Esophagus squamous epithelium (tissue), 5 donors: Measurements from ENCODE around the gene PRRT2. TPM values are rescaled to one million over a fixed set of nuclear protein-coding genes. Genes with fewer than 3 reads are reported as not detected.
"Not testable (repeated sequence)": the region's sequence is repeated elsewhere in the genome, so short reads cannot be mapped to it uniquely, and the experiment has no call there.

ENCODE experiments used
- DNase-seq: peaks from one replicate; lab custom pipeline; 2025; lab: John Stamatoyannopoulos, UW
- H3K27ac ChIP-seq, 4 donors: fragments of 200-600 bp; sonication (generic); one replicate each; pipeline ENCODE4 v1.5.1; 2016 to 2019; ENCODE audit warnings: mild to moderate bottlenecking in 1 of 4
- H3K27me3 ChIP-seq, 4 donors: fragments of 200-600 bp; sonication (generic); 1 replicate in 3 of 4; 2 replicates in 1 of 4; pipeline versions ENCODE4 v1.5.1 to v1.6.0; 2017 to 2021; ENCODE audit warnings: antibody characterized with exemption in 1 of 4
- H3K36me3 ChIP-seq, 3 donors: fragments of 200-600 bp; sonication (generic); one replicate each; pipeline ENCODE4 v1.5.1; 2016 to 2019
- H3K4me1 ChIP-seq, 3 donors: fragments of 200-600 bp; sonication (generic); one replicate each; pipeline ENCODE4 v1.5.1; 2017 to 2019
- H3K4me3 ChIP-seq, 4 donors: fragments of 200-600 bp; sonication (generic); 1 replicate in 3 of 4; 2 replicates in 1 of 4; pipeline ENCODE4 v1.5.1; 2016 to 2019; ENCODE audit warnings: mild to moderate bottlenecking in 2 of 4, moderate library complexity in 1 of 4
- H3K9me3 ChIP-seq, 3 donors: fragments of 200-600 bp; sonication (generic); one replicate each; pipeline ENCODE4 v1.5.1; 2016 to 2019
- CTCF ChIP-seq, 6 experiments: fragments of 450-650 bp in 4 of 6; fragments of 200-600 bp in 2 of 6; sonication (generic) in 2 of 6; IDR thresholded peaks; one replicate each; pipeline ENCODE4 v1.5.1; 2016 to 2019; ENCODE audit warnings: antibody characterized with exemption in 6 of 6, mild to moderate bottlenecking in 4 of 6, moderate library complexity in 4 of 6
- POLR2A ChIP-seq, 4 donors: fragments of 450-650 bp; IDR thresholded peaks; one replicate each; pipeline ENCODE4 v1.6.1; 2017; ENCODE audit warnings: antibody characterized with exemption in 4 of 4, mild to moderate bottlenecking in 4 of 4, moderate library complexity in 3 of 4
- WGBS, 2 donors: methylation state at CpG; one replicate each; pipeline ENCODE4 v1.1.5; 2018; 5-methylcytosine and 5-hydroxymethylcytosine counted together
- intact Hi-C: fragments of 100-400 bp; cut with DNase I; formaldehyde crosslinking; loops from one replicate; pipeline ENCODE4 v1.15.0; 2022
- total RNA-seq, 4 donors: library from RNA; depleted of rRNA; stranded (reverse); fragments of >200 nt; gene quantifications; one replicate each; pipeline ENCODE4 v1.1.0, GENCODE V29; 2016
- donor health status: DM: yes; HTN: yes; CAD: no.

Gene PRRT2
- total RNA-seq, 4 donors from 2014 or later = 0.40 to 1.9 (median 0.53) TPM; not detected in 1

DNA sequence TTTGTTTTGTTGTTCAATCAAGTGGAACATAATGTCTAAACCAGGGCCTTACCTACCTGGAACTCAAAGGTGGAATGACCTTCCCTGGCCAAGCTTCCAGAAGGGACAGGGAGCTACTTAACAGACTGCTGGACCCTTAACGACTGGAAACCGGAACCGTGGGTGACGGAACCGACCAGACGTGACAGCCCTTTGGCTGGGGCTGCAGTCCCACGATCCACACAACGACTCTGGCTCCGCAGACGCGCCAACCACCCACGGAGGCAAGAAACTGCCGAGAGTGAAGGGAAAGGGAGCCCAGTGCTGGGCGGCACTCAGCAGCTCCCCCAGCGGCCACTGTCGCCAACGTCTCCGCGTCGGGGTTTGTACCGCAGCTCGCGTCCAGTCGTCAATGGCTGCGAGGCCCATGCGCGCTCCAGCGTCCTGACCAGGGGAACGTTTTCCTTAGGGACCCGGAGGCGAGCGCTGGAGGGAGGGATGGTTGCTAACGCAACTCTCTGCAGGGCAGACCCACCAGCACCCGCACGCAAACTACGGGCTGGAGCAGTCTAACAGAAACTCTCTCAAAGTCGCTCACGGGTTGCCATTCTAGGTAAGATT lies 27.0 kb upstream of the PRRT2 start:
- Histone ChIP-seq H3K36me3 (no peaks in the 10 kb centered on the region), H3K27me3 (peaks cover 0 to 5% (median 0%) of the 10 kb centered on the region in 4 donors), H3K4me3 (peak overlapping the region; percentile 4 to 45 (median 28)), H3K9me3 (no peaks in the 10 kb centered on the region), H3K27ac (peak overlapping the region in 1 of 4 donors; percentile 23), H3K4me1 (peaks cover 7 to 29% (median 14%) of the 10 kb centered on the region in 3 donors)
- 22 to 44% methylated on average over 12 to 19 of the region's 38 CpGs for WGBS, 2 donors
- intact Hi-C loops = loop anchor here (5.0 kb wide), 1 partner anchor 68 kb away; no protein-coding TSS in a partner anchor
- TF ChIP-seq POLR2A (IDR thresholded peaks at IDR 0.05) (no peak), CTCF (IDR thresholded peaks at IDR 0.05) (peak; percentile 49 to 83 (median 72))
- no peak for DNase-seq

- DNase-seq, H3K9me3 ChIP-seq, H3K36me3 ChIP-seq, intact Hi-C loops, H3K4me3 ChIP-seq, H3K27ac ChIP-seq, H3K27me3 ChIP-seq: not testable (repeated sequence)
- WGBS, 2 donors = 81 to 84% methylated on average over 3 to 4 of the region's 4 CpGs
- peaks cover 17 to 45% (median 26%) of the 10 kb centered on the region in 3 donors for H3K4me1 ChIP-seq
Measured at GRCh38 chr16:29787155-29787554, 24.8 kb upstream of the PRRT2 start.

- Histone ChIP-seq H3K27ac (peak overlapping the region; percentile 80 to 92 (median 90)), H3K9me3 (no peaks in the 10 kb centered on the region), H3K27me3 (no peaks in the 10 kb centered on the region), H3K36me3 (no peaks in the 10 kb centered on the region), H3K4me1 (peaks cover 13 to 46% (median 25%) of the 10 kb centered on the region in 3 donors), H3K4me3 (peak overlapping the region; percentile 66 to 88 (median 80))
- TF ChIP-seq CTCF (IDR thresholded peaks at IDR 0.05) = no peak
- TF ChIP-seq POLR2A (IDR thresholded peaks at IDR 0.05) = no peak
- WGBS, 2 donors = 46 to 56% methylated on average over 5 to 20 of the region's 20 CpGs
- DNase-seq = no peak
- intact Hi-C loops = no loop called here
Measured at GRCh38 chr16:29789775-29790182, 22.2 kb upstream of the PRRT2 start.

- Histone ChIP-seq H3K4me3 (peak within 1 kb of the TSS; percentile 66 to 88 (median 80)), H3K4me1 (peaks cover 13 to 40% (median 20%) of the 10 kb centered on the region in 3 donors), H3K9me3 (no peaks in the 10 kb centered on the region), H3K36me3 (no peaks in the 10 kb centered on the region), H3K27ac (peak within 1 kb of the TSS; percentile 80 to 92 (median 90)), H3K27me3 (no peaks in the 10 kb centered on the region)
- intact Hi-C loops = no loop called here
- peak; percentile 98 for DNase-seq
- TF ChIP-seq CTCF (IDR thresholded peaks at IDR 0.05) = peak; percentile 65 to 95 (median 80)
- peak in 3 of 4 donors; percentile 14 to 77 (median 72) for TF ChIP-seq POLR2A (IDR thresholded peaks at IDR 0.05)
- 0% methylated on average over 6 to 15 of the region's 67 CpGs for WGBS, 2 donors
Measured at GRCh38 chr16:29790183-29790948, 21.6 kb upstream of the PRRT2 start, which contains the start of gene KIF22. Gene KIF22, plus strand, starts transcription at chr16:29790751. Its CDS starts 9 bp downstream, at chr16:29790760.

DNA sequence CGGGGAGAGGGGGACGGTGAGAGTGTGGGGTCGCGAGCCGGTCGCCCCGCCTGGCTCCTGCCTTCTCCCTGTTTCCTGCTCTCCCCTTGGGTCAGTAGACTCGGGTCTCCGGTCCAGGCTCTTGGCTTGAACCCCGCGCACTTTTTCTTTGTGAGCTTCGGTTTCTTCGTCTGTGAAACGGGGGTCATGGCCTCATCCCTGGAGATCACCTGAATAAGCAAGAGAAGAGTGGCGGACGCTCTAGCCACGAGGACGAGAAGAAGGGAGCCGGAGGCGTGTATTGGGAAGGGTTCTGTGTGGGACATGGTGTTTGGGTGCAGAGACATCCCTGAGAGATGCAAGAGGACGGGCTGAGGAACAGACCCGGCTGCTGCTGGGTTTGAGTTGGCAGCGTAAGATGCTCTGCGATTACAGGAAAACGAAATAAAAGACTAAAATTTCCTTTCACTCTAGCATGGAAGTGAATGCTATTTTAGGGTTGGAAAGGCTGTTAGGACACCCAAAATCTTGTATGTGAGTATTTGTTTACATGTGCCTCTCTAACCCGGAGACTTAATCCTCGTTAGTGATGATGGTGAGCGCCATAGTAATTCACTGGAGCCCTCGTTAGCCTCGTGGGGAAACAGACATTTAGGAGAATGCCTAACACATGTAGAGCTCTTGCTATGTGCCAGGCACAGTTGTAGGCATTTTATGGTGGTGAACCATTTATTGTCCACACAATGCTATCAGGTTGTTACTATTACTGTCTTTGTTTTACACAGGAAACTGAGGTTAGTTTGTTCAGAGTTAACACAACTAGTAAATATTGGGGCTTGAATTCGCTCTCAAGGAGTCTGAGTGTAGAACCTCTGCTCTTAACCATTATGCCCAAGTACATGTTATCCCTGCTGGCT lies 20.8 kb upstream of the PRRT2 start:
- Histone ChIP-seq H3K27ac (peak overlapping the region; percentile 80 to 92 (median 90)), H3K9me3 (no peaks in the 10 kb centered on the region), H3K4me3 (peak overlapping the region; percentile 66 to 88 (median 80)), H3K4me1 (peaks cover 13 to 35% (median 17%) of the 10 kb centered on the region in 3 donors), H3K27me3 (no peaks in the 10 kb centered on the region), H3K36me3 (peaks cover 0 to under 1% (median 0%) of the 10 kb centered on the region in 3 donors)
- intact Hi-C loops = no loop called here
- DNase-seq = no peak
- TF ChIP-seq POLR2A (IDR thresholded peaks at IDR 0.05) = no peak
- TF ChIP-seq CTCF (IDR thresholded peaks at IDR 0.05) = no peak
- 1 to 3% methylated on average over 13 to 30 of the region's 31 CpGs for WGBS, 2 donors
